Renal cortex interstitium (tissue), 11 donors: Measurements from ENCODE around the gene ZFYVE19. TPM values are rescaled to one million over a fixed set of nuclear protein-coding genes. Genes with fewer than 3 reads are reported as not detected.

Source experiments
- DNase-seq, 11 donors: peaks; one replicate each; pipeline ENCODE4 v3.0.0-alpha.2; 2013; ENCODE audit warnings: low read depth in 9 of 11, low spot score in 4 of 11; ENCODE audit errors: extremely low read depth in 1 of 11
- polyA plus RNA-seq, 3 donors: library from polyadenylated mRNA; unstranded; fragments of 120-200 nt; gene quantifications; one replicate each; pipeline ENCODE4 v1.2.1, GENCODE V29; 2013; ENCODE audit not compliant: insufficient read length in 3 of 3

ZFYVE19 gene
- polyA plus RNA-seq, 3 donors: 23.9 to 29.1 (median 28.4) TPM

GRCh38 chr15:40772014-40772413 lies 34.9 kb upstream of the ZFYVE19 start:
- DNase-seq: no peak

DNA sequence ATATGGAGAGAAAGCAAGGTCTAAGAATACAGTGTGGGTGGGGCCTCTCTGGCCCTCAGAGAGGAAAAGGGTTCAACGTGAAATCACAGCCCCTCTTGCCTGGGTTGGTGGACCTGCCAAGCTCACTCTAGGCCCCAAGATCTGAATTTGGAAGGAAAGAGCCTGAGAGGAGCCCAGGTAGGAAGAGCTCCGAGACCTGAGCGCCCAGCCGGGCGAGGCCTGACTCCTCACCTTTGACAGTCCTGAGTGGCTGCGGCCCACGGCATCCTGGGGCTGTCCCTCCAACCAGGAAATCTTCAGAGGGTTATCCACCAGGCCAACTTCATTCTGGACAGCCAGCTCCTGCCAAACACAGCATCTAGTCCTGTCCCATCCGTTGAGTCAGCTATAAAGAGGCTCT lies 33.4 kb upstream of the ZFYVE19 start:
- no peak for DNase-seq

- DNase-seq: no peak
Measured at GRCh38 chr15:40773902-40774301, 33.0 kb upstream of the ZFYVE19 start.

DNA sequence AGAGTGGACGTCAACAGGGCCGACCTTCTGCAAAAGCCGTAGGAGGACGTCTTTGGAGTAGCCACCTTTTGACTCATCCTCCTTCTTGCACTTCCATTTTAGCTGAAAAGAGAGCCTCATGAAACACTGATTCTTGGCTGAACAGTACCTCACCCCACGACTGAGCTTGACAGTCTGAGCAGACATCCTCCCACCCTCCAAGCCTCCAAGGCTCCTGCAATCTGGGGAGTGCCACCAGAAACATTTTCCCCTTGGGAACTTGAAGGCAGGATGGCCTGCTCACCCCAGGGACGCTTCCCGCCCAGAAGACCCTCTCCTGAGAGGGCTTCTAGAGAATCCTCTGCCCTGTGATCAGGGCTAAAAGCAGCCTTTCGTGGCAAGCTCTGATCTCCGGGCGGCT lies 31.9 kb upstream of the ZFYVE19 start:
- DNase-seq: no peak

- no peak for DNase-seq
Measured at GRCh38 chr15:40775740-40776536, 31.0 kb upstream of the ZFYVE19 start.

DNA sequence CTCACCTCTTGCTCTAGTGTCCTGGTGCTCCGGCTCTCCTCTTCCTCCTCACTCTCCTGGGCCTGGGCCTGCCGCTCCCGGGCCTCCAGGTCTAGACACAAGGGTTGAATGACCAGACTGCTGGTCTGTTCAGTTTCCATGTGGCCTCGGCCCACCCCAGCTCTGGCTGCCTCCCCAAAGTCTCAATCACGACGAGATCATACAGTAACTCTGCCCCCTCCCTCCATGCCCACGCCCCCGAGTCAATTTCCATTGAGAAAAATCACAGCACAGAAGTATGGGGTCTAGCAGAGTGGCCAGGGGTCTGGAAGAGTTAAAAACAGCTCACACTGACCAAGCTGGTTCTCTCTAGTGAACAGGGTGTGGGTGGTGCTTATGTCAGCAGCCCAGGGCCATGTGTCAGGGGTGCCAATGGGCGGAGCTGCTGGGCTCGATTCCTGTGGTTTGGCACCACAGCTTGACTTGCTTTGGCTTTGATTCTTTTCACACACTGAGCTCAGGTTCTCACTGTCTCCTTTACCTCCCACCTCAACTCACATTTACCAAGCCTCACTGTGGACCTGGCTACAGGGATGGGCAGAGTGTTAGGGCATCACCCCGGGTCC lies 30.2 kb upstream of the ZFYVE19 start:
- no peak for DNase-seq

DNA sequence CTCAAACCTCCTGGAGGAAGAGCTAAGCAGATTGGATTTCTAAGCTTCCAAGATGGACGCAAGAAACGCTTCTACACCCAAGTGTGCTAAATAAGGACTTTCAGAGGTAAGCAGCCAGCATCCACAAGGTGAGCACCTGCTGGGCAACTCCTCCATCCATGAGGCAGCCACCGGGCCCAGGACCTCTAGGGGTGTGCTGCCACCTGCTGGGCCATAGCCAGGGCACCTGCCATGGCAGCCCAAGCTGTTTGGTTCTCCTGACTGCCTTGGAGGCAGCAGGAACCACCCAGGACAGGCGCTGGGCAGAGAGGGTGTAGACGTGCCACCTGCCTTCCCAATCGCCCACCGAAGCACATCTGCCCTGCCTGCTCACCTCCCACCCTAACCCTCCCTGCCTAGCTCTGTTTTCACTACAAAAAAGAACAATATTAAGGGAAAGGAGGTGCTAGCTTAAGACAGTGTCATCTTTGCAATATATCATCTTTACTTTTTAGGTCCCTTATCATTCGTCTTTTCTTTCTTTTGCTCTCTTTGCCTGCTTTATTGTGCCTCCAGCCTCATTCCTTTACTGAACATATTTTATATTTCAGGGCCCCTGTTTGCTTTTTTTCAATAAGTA lies 24.2 kb upstream of the ZFYVE19 start:
- DNase-seq: peak in 1 of 11 donors; percentile 51

GRCh38 chr15:40785164-40785563 lies 21.7 kb upstream of the ZFYVE19 start:
- DNase-seq: no peak

DNA sequence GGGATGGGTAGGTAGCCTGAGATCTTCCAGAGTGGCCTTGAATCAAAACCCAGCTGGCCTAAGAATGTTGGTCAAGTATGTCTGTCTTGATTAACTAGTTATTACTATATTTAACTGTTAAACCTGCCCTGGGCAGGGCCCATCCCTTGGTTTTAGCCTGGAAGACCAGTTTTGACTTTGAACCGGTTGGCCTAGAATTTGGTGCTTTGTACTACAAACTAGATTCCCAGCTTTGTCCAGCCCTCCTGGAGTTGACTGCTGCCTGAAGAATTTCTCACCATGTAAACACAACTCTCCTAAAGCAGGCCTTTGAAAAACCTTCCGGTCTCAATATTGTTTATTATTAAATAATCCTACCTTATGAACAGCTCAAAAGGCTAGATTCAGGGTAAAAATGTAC lies 21.1 kb upstream of the ZFYVE19 start:
- no peak for DNase-seq

DNA sequence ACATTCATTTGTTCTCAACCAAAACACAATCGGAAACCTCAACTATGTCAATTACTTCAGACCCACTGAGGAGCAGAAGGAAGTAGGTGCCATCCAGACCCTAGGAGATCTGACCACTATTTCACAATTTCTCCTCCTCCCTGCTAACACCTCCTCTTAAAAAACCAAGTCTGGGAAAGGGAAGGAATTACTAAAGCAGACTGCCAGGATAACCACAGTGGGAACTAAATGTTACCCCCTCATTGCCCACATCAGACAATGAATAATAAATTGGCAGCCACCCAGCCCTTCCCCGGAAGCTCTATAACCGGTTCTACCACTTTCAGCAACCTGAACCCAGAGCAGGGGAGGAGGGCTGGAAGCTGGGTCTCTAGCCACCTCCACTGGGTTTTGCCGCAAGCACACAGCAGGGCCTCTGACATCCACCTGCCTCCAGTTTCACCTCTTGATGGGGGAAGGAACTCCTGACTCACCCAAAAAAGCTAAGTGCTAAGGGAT lies 19.5 kb upstream of the ZFYVE19 start:
- peak in 1 of 11 donors; percentile 58 for DNase-seq

DNA sequence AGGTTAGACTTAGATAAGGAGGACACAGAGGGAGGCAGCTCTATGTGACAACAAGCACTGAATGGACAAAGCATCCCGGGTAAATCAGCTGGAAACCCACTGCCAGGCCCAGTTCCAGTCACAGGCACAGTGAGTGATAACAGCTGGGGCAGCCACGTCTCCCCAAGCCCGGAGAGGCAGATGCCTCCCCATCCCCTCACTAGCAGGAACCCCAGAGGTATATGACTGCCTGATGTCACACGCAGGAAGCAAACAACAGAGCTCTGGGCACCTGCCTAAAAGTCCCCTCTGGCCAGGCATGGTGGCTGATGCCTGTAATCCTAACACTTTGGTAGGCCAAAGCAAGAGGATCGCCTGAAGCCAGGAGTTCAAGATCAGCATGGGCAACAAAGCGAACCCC lies 18.9 kb upstream of the ZFYVE19 start:
- no peak for DNase-seq

GRCh38 chr15:40789119-40789518 lies 17.8 kb upstream of the ZFYVE19 start:
- DNase-seq: no peak

DNA sequence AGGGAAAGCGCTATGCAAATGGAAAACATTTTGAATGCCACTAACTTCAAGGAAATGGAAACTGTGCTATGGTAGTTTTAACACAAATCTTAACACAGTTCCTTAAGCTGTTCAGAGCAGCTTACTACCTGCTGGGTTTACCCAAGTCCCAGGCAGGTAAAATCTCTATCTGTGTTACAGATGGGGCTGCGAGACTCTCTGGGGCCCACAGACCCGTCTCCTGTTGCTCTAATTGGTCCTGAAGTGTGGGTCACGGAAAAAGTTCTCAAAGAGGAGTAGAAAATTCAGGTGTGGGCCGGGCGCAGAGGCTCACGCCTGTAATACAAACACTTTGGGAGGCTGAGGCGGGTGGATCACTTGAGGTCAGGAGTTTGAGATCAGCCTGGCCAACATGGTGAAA lies 16.9 kb upstream of the ZFYVE19 start:
- DNase-seq: no peak

GRCh38 chr15:40790718-40791117 lies 16.2 kb upstream of the ZFYVE19 start:
- DNase-seq: no peak

DNA sequence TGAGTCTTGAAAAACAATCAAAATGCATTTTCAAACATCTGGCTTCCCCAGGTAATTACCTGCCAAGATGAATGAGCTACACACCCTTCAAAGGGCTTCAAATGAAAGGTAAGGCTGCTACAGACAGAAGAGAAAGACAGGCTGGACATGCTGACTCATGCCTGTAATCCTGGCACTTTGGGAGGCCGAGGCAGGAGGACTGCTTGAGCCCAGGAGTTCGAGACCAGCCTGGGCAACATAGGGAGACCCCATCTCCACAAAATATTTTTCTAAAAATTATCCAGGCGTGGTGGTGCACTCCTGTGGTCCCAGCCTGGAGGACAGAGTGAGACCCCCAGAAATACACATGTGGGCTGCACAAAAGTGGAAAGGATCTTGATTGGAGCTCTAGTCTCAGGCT lies 14.5 kb upstream of the ZFYVE19 start:
- DNase-seq: no peak

- DNase-seq: no peak
Measured at GRCh38 chr15:40793216-40793989, 13.5 kb upstream of the ZFYVE19 start.

- no peak for DNase-seq
Measured at GRCh38 chr15:40796041-40796440, 10.8 kb upstream of the ZFYVE19 start.

DNA sequence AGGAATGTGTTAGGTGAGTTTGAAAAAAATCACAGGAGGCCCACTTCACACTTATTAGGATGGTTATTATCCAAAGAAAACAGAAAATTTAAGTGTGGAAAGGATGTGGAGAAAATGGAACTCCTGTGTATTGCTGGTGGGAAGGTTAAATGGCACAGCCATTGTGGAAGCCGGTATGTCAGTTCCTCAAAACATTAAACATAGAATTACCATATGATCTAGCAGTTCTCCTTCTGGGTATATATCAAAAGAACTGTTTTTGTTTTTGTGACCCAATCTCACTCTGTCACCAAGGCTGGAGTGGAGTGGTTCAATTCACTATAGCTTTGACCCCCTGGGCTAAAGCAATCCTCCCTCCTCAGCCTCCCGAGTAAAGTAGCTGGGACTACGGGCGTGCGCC lies 10.4 kb upstream of the ZFYVE19 start:
- DNase-seq: no peak

DNA sequence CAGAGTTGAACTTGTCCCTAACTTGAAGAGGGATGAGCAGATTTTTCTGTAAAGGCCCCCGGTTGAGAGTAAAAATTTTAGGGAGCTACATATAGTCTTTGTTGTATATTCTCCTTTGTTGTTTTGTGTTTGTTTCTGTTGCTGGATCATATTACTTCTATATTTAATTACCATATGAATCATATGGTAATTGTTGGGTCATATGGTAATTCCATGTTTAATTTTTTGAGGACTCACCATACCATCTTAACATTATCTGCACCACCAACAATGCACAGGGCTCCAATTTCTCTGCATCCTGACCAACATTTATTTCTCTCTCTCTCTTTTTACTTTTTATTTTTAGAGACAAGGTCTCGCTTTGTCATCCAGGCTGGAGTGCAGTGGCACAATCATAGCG lies 7.4 kb upstream of the ZFYVE19 start:
- no peak for DNase-seq

GRCh38 chr15:40803076-40803475 lies 3.8 kb upstream of the ZFYVE19 start:
- no peak for DNase-seq
